ENCODE results near the gene STPG1. TPM values are rescaled to one million over a fixed set of nuclear protein-coding genes. Genes with fewer than 3 reads are reported as not detected.

STPG1 gene
- total and polyA plus RNA-seq, 9 of the 15 experiments (the other 6 are each of a cell fraction or from before 2014, with no cell fraction given) = 5.0 to 11.9 (median 8.3) TPM

DNA sequence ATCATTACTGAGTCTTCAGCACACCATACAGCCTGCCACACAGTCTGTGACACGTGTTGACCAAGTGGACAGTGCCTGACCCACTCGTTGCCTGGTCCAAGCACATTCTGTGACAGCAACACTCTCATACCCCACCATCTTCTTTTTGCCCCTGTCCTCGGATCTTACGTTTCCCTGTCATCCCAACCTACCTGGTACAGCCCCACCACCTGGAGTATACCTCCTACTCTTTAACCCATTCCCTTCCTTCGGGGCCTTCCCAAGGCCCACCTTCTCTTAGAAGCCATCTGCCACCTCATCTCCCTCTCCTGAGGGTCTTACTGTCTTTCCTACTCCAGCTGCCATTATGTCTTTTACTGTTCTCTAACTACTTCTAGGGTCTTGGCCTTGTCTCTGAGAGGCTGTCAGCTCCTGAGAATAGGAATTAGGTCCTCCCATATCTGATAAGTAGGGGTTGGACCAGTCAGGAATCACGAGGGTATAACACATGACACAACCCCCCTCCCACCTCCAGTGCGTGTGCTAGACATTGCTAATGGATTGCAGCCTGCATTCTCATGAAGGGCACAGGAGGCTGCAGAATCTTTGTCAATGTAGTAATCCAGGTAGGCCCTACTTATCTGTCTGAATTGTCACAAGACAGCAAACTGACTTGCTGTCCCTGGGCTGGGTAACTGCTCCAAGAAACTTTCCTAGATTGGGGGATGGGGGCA, 81.5 kb downstream of the STPG1 start (continued):
- TF ChIP-seq, protein P1, sequence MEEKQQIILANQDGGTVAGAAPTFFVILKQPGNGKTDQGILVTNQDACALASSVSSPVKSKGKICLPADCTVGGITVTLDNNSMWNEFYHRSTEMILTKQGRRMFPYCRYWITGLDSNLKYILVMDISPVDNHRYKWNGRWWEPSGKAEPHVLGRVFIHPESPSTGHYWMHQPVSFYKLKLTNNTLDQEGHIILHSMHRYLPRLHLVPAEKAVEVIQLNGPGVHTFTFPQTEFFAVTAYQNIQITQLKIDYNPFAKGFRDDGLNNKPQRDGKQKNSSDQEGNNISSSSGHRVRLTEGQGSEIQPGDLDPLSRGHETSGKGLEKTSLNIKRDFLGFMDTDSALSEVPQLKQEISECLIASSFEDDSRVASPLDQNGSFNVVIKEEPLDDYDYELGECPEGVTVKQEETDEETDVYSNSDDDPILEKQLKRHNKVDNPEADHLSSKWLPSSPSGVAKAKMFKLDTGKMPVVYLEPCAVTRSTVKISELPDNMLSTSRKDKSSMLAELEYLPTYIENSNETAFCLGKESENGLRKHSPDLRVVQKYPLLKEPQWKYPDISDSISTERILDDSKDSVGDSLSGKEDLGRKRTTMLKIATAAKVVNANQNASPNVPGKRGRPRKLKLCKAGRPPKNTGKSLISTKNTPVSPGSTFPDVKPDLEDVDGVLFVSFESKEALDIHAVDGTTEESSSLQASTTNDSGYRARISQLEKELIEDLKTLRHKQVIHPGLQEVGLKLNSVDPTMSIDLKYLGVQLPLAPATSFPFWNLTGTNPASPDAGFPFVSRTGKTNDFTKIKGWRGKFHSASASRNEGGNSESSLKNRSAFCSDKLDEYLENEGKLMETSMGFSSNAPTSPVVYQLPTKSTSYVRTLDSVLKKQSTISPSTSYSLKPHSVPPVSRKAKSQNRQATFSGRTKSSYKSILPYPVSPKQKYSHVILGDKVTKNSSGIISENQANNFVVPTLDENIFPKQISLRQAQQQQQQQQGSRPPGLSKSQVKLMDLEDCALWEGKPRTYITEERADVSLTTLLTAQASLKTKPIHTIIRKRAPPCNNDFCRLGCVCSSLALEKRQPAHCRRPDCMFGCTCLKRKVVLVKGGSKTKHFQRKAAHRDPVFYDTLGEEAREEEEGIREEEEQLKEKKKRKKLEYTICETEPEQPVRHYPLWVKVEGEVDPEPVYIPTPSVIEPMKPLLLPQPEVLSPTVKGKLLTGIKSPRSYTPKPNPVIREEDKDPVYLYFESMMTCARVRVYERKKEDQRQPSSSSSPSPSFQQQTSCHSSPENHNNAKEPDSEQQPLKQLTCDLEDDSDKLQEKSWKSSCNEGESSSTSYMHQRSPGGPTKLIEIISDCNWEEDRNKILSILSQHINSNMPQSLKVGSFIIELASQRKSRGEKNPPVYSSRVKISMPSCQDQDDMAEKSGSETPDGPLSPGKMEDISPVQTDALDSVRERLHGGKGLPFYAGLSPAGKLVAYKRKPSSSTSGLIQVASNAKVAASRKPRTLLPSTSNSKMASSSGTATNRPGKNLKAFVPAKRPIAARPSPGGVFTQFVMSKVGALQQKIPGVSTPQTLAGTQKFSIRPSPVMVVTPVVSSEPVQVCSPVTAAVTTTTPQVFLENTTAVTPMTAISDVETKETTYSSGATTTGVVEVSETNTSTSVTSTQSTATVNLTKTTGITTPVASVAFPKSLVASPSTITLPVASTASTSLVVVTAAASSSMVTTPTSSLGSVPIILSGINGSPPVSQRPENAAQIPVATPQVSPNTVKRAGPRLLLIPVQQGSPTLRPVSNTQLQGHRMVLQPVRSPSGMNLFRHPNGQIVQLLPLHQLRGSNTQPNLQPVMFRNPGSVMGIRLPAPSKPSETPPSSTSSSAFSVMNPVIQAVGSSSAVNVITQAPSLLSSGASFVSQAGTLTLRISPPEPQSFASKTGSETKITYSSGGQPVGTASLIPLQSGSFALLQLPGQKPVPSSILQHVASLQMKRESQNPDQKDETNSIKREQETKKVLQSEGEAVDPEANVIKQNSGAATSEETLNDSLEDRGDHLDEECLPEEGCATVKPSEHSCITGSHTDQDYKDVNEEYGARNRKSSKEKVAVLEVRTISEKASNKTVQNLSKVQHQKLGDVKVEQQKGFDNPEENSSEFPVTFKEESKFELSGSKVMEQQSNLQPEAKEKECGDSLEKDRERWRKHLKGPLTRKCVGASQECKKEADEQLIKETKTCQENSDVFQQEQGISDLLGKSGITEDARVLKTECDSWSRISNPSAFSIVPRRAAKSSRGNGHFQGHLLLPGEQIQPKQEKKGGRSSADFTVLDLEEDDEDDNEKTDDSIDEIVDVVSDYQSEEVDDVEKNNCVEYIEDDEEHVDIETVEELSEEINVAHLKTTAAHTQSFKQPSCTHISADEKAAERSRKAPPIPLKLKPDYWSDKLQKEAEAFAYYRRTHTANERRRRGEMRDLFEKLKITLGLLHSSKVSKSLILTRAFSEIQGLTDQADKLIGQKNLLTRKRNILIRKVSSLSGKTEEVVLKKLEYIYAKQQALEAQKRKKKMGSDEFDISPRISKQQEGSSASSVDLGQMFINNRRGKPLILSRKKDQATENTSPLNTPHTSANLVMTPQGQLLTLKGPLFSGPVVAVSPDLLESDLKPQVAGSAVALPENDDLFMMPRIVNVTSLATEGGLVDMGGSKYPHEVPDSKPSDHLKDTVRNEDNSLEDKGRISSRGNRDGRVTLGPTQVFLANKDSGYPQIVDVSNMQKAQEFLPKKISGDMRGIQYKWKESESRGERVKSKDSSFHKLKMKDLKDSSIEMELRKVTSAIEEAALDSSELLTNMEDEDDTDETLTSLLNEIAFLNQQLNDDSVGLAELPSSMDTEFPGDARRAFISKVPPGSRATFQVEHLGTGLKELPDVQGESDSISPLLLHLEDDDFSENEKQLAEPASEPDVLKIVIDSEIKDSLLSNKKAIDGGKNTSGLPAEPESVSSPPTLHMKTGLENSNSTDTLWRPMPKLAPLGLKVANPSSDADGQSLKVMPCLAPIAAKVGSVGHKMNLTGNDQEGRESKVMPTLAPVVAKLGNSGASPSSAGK (IDR thresholded peaks at IDR 0.05) = peak; percentile 67
- TF ChIP-seq, protein P2, sequence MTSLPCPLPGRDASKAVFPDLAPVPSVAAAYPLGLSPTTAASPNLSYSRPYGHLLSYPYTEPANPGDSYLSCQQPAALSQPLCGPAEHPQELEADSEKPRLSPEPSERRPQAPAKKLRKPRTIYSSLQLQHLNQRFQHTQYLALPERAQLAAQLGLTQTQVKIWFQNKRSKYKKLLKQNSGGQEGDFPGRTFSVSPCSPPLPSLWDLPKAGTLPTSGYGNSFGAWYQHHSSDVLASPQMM (CRISPR knock-in tag; IDR thresholded peaks at IDR 0.05) = no peak
- no peak for TF ChIP-seq PHB2 (IDR thresholded peaks at IDR 0.05; ENCODE audit: low read depth)
- TF ChIP-seq OTX1 (CRISPR knock-in tag; IDR thresholded peaks at IDR 0.05) = peak; percentile 90
- TF ChIP-seq, protein P3, sequence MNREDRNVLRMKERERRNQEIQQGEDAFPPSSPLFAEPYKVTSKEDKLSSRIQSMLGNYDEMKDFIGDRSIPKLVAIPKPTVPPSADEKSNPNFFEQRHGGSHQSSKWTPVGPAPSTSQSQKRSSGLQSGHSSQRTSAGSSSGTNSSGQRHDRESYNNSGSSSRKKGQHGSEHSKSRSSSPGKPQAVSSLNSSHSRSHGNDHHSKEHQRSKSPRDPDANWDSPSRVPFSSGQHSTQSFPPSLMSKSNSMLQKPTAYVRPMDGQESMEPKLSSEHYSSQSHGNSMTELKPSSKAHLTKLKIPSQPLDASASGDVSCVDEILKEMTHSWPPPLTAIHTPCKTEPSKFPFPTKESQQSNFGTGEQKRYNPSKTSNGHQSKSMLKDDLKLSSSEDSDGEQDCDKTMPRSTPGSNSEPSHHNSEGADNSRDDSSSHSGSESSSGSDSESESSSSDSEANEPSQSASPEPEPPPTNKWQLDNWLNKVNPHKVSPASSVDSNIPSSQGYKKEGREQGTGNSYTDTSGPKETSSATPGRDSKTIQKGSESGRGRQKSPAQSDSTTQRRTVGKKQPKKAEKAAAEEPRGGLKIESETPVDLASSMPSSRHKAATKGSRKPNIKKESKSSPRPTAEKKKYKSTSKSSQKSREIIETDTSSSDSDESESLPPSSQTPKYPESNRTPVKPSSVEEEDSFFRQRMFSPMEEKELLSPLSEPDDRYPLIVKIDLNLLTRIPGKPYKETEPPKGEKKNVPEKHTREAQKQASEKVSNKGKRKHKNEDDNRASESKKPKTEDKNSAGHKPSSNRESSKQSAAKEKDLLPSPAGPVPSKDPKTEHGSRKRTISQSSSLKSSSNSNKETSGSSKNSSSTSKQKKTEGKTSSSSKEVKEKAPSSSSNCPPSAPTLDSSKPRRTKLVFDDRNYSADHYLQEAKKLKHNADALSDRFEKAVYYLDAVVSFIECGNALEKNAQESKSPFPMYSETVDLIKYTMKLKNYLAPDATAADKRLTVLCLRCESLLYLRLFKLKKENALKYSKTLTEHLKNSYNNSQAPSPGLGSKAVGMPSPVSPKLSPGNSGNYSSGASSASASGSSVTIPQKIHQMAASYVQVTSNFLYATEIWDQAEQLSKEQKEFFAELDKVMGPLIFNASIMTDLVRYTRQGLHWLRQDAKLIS (CRISPR knock-in tag; IDR thresholded peaks at IDR 0.05) = no peak
- TF ChIP-seq, protein P4, sequence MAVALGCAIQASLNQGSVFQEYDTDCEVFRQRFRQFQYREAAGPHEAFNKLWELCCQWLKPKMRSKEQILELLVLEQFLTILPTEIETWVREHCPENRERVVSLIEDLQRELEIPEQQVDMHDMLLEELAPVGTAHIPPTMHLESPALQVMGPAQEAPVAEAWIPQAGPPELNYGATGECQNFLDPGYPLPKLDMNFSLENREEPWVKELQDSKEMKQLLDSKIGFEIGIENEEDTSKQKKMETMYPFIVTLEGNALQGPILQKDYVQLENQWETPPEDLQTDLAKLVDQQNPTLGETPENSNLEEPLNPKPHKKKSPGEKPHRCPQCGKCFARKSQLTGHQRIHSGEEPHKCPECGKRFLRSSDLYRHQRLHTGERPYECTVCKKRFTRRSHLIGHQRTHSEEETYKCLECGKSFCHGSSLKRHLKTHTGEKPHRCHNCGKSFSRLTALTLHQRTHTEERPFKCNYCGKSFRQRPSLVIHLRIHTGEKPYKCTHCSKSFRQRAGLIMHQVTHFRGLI (CRISPR knock-in tag; IDR thresholded peaks at IDR 0.05) = no peak
- TF ChIP-seq CXXC5 (CRISPR knock-in tag; IDR thresholded peaks at IDR 0.05) = peak; percentile 88
- TF ChIP-seq ZNF644 (tag; IDR thresholded peaks at IDR 0.05; ENCODE audit: low read depth) = peak; percentile 65; the same call in 1 of the 2 replicates
